GM10266 (cell line): ENCODE data around the gene ANKS1B.

ENCODE experiments used
- DNase-seq: peaks from one replicate; pipeline ENCODE4 v3.0.0; 2012; ENCODE audit errors: extremely low spot score
- TF ChIP-seq, protein P1 (sequence below): IDR thresholded peaks from 2 replicates; pipeline ENCODE4 v1.5.1; 2012; ENCODE audit warnings: mild to moderate bottlenecking, low read depth; ENCODE audit not compliant: control insufficient read depth, insufficient read depth; ENCODE audit errors: missing control alignments

Gene ANKS1B

DNA sequence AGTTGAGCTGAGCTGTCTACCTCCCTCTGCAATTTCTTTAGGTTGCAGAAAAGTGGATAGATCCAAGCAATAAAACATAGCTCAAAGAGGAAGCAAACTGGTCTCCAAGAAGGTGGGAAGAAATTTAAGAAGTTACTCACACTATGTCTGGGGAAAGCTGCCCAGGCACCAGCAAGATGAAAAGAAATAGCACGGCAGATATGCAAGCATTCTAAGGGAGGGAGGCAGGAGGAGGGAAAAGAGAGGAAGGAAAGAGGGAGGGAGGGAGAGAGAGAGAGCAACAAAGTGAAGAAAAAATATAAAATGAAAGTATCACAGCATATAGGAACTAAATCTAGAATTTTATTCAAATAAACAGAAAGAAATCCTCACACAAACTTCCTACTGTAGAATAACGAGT lies 1099.0 kb downstream of the ANKS1B start:
- no peak for DNase-seq
- TF ChIP-seq, protein P1, sequence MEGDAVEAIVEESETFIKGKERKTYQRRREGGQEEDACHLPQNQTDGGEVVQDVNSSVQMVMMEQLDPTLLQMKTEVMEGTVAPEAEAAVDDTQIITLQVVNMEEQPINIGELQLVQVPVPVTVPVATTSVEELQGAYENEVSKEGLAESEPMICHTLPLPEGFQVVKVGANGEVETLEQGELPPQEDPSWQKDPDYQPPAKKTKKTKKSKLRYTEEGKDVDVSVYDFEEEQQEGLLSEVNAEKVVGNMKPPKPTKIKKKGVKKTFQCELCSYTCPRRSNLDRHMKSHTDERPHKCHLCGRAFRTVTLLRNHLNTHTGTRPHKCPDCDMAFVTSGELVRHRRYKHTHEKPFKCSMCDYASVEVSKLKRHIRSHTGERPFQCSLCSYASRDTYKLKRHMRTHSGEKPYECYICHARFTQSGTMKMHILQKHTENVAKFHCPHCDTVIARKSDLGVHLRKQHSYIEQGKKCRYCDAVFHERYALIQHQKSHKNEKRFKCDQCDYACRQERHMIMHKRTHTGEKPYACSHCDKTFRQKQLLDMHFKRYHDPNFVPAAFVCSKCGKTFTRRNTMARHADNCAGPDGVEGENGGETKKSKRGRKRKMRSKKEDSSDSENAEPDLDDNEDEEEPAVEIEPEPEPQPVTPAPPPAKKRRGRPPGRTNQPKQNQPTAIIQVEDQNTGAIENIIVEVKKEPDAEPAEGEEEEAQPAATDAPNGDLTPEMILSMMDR, result no peak

DNA sequence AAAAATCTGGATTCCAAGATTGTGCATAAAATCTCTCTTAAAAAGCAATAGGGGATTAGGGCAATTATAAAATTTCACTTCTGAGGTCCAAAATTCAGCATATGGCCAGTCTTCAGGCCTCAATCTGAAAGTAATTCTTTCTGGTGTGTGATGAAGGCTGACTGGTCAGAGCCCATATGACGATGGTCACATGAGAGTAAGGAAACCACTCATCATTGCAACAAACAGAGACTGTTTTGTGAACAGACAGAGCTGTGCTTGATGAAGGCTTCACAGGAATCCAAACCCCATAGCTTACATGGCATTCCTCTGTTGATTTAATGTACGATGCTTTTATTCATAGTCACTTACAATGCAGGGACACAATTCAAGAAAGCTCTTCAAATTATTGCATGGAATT lies 1101.5 kb downstream of the ANKS1B start:
- DNase-seq, result no peak
- TF ChIP-seq, protein P1, result no peak

DNA sequence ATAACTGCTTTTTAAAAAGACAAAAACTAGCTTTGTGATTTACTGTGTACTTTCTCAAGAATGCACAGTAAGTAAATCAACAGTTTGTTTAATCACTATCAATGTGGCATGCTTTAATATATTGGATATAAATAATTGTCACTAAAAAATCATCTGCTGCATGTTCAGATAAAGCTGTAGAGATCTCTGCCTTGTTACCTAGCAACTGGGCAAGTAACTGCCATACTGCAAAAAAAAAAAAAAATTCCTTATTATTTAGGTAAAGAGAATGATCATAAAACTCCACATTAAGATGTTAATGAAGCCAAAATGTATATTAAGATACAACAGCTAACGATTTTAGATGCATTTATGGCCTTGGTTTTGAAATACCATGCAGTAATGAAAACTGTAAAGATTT lies 1102.2 kb downstream of the ANKS1B start:
- TF ChIP-seq, protein P1, result no peak
- no peak for DNase-seq

DNA sequence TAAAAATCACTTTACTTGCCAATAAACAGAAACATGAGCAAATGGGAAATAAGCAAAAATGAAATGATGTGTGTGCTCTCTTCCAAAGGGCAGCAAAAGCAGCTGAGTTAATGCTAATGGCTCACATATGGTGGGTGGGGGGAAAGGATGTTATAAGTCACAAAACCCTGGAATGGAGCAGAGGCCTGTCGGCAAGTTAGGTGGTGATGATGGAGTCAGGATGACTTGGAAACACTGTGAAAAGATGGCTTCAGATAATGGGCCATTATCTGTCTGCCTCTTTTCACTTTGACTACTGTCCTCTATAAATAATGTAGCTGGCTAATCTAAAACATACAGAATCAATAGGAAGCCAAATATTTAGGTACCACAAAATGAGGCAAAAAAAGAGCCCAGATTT lies 1111.0 kb downstream of the ANKS1B start:
- TF ChIP-seq, protein P1, result no peak

DNA sequence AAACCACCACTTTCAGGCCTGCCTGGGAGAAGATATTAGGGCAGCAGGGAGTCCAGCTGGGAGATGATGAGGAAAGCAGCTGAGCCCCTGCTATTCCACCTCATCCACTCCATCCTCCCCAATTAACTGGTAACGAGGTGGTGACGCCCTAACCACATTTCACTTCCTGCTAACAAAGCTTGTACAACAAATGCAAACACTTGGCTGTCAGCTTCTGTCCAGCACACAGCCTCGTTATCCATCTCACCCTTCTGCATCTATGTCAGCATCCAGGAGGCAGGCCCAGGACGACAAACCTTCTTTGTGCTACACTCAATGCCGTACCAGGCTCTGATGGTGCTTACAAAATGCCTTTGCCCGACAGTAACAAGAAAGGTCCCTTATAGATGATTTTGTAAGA lies 1114.2 kb downstream of the ANKS1B start:
- no peak for DNase-seq
- TF ChIP-seq, protein P1, result no peak

More for the DNA sequence above, 1111.0 kb downstream of the ANKS1B start:
- no peak for DNase-seq

DNA sequence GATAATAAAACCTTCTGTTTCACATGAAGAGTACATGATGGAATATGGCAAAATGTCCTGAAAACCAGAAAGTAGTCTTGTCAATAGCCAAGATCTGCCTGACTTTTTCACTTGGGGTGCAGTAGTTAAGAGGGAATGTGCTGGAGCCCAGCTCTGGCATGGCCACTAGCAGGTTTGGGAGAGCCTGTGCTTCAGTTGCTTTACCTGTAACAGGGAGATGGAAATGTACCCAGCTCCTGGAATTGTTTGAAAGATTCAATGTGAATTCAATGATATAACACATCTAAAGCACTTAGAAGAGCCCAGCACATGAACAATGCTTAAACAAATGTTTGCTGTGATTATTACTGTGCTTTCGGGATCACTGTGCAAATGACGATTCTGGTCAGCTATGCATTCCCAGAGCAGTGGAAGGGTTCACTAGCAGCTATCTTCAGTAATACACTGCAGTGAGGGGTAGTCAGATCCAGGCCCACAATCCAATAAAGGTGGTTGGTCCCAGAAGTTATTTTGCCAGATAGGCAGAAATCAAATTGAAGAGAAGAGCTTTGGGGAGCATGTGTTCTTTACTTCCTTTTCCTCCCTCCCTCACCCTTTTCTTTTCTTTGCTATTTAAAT lies 1114.7 kb downstream of the ANKS1B start:
- no peak for DNase-seq
- TF ChIP-seq, protein P1, result no peak

DNA sequence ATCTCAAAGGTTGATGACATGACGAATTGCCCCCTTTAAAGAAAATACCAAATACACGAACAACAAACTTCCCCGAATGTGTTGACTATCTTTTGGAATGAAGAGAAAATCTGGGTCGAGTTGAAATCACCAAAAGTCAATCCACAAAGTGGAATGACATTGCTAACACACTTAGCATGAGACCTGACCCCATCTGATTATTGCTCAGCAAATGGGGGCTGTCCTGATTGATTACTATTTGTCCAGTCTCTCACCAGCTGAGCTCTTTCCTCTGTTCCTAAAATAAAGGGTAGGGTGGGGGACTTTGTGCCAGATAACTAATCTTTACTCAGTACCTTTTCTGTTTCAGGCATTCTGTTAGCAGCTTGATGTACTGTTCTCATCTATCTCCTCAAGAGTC lies 1116.2 kb downstream of the ANKS1B start:
- DNase-seq, result no peak
- TF ChIP-seq, protein P1, result no peak
